GM18498 (cell line): ENCODE measurements around the gene KCNQ1.

Source experiments
- ATAC-seq: cut with Tn5 transposase; IDR thresholded peaks from one replicate; pipeline ENCODE4 v1.9.1; 2021; ENCODE audit warnings: mild to moderate bottlenecking, moderate library complexity; ENCODE audit not compliant: unreplicated experiment

The KCNQ1 gene

GRCh38 chr11:2507212-2507901, 62.5 kb downstream of the KCNQ1 start:
- no peak for ATAC-seq

GRCh38 chr11:2507945-2508749, 63.3 kb downstream of the KCNQ1 start:
- no peak for ATAC-seq

GRCh38 chr11:2508793-2509192, 64.0 kb downstream of the KCNQ1 start:
- ATAC-seq, result no peak

- no peak for ATAC-seq
These were observed 64.7 kb downstream of the KCNQ1 start for GRCh38 chr11:2509481-2510001.

- ATAC-seq, result no peak
These were observed 66.0 kb downstream of the KCNQ1 start for GRCh38 chr11:2510626-2511402.

GRCh38 chr11:2511421-2512369, 66.9 kb downstream of the KCNQ1 start:
- no peak for ATAC-seq

GRCh38 chr11:2512431-2513407, 67.9 kb downstream of the KCNQ1 start:
- ATAC-seq, result no peak

- ATAC-seq, result no peak
These were observed 68.6 kb downstream of the KCNQ1 start for GRCh38 chr11:2513441-2513840.

GRCh38 chr11:2515401-2516275, 70.8 kb downstream of the KCNQ1 start:
- ATAC-seq, result no peak

- ATAC-seq, result no peak
These were observed 71.6 kb downstream of the KCNQ1 start for GRCh38 chr11:2516276-2517015.

- ATAC-seq, result no peak
These were observed 72.2 kb downstream of the KCNQ1 start for GRCh38 chr11:2517016-2517385.

- ATAC-seq, result no peak
These were observed 72.7 kb downstream of the KCNQ1 start for GRCh38 chr11:2517386-2518064.

- ATAC-seq, result no peak
These were observed 73.5 kb downstream of the KCNQ1 start for GRCh38 chr11:2518111-2518982.

GRCh38 chr11:2518983-2519340, 74.2 kb downstream of the KCNQ1 start:
- ATAC-seq, result no peak

GRCh38 chr11:2519517-2519861, 74.7 kb downstream of the KCNQ1 start:
- ATAC-seq, result no peak
